Measurements from ENCODE around the gene SMIM41.

SMIM41 gene

GRCh38 chr12:52079576-52080402, at the start of gene SMIM41:
SMIM41 (plus strand) TSS chr12:52079704; CDS start chr12:52079780, 76 bp downstream.
- no peak for DNase-seq (ENCODE audit: low read depth)

GRCh38 chr12:52032446-52032803, 47.1 kb upstream of the SMIM41 start:
- DNase-seq (ENCODE audit: low read depth), result no peak

DNA sequence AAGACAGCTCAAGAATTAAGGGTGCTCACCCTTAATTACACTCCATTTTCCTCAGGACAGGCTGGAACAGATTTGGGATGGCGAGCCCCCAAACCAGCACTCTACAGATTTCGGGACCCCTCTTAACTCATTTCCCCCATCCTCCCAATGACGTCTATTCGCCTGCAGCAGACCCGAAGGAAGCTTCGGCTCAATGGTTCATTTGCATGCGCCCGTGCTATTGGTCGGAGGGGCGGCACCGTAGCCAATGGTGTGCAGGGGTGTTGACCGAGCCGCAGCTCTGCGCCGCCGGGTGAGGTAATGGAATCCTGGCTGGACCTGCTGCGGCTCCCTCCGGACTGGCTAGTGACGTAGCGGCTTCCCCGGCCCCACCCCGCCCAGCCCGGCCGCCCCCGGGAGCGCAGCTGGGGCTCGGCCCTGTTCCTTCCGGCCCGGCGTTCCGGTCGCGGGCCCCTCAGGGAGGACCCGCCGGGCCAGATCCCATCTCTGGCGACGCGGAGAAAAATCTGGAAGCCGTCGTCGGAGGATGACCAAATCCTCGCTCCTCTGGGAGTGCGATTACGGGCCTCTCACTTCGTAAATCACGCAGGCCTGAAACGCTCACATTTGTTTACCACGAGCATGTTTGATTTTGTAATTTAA, 46.6 kb upstream of the SMIM41 start:
- DNase-seq (ENCODE audit: low read depth), result peak; percentile 75

DNA sequence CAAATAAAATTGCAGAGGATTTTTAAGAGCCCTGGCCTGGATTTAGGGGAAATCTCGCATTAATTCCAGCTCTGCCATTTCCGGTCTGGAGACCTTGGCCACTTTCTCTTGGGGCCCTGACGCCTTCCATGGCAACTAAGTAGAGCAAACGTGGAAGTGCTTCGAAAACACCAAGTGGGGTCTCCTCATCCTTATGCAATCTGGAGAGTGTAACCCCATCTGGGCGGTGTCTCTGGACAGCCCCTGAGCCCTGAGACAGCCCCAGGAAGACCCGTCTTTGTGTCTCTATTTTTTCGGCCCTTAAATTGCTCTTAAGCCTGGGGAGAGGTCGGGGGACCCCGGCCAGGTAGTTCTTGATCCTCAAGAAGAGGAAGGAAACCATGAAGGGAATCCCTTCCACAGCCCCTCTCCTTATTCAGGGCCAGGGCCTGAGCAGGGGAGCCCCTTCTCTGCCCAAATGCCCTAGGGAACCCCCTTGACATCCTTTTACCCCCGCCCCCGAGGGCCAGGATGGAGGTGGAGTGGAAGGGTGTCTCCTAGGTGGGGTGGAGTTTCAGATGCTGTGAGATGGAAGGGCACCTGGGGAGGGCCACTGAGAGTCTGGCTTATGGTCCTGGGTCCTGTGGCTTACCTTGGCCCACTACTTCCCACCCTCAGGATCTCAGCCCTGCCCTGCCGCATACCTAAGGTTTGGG, 45.9 kb upstream of the SMIM41 start:
- DNase-seq (ENCODE audit: low read depth), result no peak

DNA sequence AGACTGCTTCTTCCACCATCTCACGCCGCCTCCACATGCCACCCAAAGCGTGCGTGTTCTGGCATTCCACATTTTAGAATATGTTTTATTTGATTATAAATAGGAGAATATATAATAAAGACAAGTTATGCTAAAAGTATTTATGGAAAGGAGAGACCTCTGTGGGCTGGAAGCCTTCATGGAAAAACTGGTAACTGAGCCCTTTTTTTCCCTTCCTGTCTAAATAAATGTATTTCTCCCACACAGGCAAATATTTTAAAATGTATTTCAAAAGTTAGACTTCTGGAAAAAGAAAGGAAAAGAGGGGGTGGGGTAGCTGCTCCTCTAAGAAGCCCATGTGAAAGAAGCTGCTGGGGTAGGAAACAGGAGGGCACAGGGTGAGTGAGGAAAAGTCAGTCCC, 44.3 kb upstream of the SMIM41 start:
- DNase-seq (ENCODE audit: low read depth), result no peak

DNA sequence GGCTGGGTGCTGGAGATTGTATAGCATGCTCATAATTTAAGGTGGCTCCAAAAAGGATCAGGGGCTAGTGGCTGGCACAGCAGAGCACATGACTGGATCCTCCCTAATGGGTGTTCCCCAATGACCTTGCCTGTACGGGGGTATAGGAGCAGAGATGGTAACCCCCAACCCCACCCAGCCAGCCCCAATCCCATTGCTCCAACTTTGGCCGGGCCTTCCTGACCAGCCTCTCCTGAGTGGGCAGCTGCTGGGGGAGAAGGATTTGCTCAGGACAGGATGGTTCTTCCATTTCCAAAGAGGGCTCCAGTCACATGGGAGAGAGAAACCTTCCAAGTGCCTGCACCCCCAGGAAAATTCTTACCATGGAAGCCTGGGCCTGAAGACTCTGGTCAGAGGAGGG, 43.6 kb upstream of the SMIM41 start:
- DNase-seq (ENCODE audit: low read depth), result no peak

GRCh38 chr12:52036587-52037171, 42.8 kb upstream of the SMIM41 start:
- no peak for DNase-seq (ENCODE audit: low read depth)

DNA sequence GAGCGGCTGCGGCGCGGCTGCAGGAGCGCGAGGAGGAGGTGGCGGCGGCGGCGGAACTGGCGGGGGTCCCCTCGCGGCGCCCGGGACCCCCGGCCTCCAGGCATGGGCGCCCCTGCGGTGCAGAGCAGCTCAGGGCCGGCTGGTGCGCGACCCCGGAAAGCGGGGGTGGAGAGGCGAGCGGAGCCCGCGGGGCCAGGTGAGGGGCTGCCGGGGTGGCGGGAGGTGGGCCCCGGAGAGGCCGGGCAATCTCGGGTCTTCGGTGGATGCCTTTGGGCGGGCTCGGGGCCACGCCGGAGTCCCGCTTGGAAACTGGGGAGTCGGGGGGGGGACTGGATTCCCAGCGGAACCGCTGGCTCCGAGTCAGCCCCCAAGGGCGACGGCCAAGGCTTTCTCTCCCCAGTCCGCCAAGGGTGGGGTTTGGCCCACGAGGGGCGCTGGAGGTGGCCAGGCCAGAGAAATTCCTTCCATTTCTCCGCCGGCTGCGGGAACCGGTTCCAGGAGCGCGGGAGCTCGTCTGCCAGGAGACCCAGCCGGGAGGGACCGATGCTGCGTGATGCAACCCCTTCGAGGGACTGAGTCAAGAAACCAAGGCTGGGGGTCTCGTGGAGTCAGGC, 42.1 kb upstream of the SMIM41 start:
- DNase-seq (ENCODE audit: low read depth), result no peak

- DNase-seq (ENCODE audit: low read depth), result no peak
Observed at GRCh38 chr12:52038447-52038846, 41.1 kb upstream of the SMIM41 start.

DNA sequence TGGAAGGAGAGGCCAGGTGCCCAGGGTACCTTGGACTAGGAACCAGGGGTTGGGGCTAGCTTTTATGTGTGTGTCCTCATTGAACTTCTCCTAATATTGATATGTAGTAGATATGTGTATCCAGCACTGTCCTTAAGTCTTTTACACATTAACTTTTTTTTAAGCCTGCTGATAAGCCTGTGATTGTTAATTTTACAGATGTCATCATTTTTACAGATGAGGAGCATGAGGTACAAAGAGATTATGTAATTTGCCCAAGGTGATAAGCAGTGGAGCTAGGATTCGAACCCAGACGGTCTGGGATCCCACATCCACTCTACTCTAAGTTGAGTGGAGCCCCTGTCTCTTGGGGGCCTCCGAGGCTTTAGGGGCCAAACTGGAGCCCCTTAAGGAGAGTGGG, 38.5 kb upstream of the SMIM41 start:
- DNase-seq (ENCODE audit: low read depth), result no peak

DNA sequence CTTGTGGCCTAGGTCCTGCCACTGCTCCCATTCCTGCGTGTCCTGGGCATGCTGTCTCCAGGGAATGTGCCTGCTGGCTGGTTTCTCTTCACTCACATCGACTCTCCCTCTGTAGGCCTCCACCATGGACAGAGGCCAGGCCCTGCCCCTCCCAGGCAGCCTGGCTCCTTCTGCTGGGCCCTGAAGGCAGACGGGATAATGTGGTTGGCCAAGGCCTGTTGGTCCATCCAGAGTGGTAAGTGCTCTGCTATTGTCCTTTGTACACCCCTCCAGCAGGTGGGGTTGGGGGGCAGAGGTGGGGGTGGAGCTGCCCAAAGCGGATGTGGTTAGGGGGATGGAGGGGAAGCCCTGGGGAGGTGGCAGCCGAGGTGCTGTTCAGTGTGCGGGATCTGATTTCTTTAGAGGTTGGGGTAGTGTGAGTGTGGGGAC, 37.8 kb upstream of the SMIM41 start:
- DNase-seq (ENCODE audit: low read depth), result no peak

DNA sequence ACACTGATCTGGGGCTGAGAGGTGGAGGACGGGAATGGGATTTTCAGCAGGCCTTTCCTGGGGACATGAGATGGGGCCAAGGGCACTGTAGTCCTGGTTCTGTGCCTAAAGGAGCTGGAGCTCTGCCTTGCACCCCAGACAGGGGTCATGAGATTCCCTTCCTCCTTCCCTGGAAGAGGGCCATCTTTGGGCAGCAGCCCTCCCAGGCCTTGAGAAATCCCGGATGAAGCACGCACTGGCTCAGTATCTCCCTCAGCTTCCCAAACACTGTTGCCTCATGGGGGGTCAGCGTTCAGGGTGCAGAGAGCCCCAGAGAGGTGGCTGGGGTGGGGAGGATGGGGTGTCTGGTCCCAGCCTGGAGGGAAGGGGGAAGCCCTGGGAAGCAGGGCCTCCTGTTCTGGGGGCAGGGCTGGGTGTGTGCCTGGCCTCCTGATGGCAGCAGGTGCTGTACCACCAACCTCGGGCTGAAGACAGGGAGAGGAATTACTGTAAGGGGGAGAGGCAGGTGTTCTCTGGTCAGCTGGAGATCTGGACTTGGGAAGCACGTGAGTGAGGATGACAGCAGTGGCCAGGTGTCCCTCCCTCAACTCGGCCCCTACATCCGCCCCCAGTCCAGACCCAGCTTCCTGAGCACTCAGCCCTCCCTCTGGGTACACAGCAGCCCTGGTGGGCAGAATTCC, 36.7 kb upstream of the SMIM41 start:
- no peak for DNase-seq (ENCODE audit: low read depth)

DNA sequence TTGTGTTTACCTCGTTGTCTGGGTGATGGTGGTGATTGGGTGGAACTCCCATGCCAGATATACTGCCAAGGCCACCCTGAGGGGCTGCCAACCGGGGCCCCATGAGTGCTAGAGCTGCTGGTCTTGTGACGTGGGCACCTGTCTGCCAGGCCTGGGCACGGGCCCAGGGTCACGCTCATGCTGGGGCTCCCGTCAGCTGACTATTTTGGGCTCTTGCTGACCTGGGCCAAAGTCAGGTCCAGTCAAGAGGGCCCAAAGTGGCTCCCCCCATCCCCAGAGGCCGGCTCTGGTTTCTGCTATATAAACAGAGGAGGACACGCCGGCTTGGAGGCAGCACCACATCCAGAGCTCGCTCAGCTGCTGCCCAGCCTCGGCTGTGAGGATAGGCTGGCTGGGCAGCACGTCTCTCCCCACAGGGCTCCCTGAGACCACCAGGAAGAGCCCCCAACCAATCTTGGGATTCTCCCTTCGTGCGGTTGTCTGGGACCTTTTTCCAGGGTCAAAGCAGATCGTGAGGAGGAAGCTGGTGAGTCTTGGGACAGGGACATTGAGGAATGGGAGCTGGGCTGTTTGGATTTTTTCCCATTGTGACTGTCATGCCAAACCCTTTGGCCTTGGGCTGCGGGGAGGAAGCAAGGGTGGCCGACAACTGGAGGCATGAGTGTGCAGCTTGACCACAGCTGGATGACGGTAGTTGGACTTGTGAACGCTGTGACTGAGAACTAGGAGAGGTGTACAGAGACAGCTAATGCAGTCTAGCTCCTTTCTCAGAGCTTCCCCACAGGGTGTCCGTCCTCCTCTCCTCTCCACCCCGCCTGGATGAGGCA, 35.9 kb upstream of the SMIM41 start:
- DNase-seq (ENCODE audit: low read depth), result no peak

- peak; percentile 88 for DNase-seq (ENCODE audit: low read depth)
Observed at GRCh38 chr12:52044292-52044983, 35.1 kb upstream of the SMIM41 start.

- no peak for DNase-seq (ENCODE audit: low read depth)
Observed at GRCh38 chr12:52045794-52046199, 33.7 kb upstream of the SMIM41 start.

DNA sequence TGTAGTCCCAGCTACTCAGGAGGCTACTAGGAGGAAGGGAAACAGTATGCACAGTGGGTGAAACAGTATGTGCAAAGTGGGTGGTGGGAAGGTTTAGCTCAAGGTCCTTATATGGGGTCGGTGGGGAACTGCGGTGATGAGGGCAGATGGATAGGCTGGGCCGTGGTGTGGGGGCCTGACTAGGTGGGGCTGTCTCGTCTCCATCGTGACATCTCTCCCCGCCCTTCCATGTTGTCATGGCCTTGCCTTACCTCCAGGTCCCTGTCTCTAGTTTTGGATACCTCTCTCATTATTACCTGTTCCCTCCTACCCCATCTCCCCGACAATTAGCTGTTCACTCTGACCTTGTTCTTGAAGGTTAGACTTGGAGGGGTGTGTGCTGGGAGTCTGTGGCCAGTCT, 32.6 kb upstream of the SMIM41 start:
- no peak for DNase-seq (ENCODE audit: low read depth)

DNA sequence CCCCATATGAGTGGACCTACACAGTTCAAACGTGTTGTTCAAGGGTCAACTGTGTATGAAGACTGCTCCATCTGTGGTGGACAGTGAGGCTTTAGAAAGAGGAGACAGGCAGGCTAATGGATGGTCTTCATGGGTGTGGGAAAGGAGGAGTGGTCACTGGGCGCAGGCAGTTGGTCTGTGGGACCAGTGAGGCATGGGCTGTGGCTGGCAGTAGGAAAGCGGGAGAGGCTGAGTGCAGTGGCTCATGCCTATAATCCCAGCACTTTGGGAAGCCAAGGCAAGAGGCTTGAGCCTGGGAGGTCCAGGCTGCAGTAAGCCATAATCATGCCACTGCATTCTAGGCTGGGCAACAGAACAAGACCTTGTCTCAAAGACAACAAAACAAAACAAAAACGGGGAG, 30.2 kb upstream of the SMIM41 start:
- no peak for DNase-seq (ENCODE audit: low read depth)

DNA sequence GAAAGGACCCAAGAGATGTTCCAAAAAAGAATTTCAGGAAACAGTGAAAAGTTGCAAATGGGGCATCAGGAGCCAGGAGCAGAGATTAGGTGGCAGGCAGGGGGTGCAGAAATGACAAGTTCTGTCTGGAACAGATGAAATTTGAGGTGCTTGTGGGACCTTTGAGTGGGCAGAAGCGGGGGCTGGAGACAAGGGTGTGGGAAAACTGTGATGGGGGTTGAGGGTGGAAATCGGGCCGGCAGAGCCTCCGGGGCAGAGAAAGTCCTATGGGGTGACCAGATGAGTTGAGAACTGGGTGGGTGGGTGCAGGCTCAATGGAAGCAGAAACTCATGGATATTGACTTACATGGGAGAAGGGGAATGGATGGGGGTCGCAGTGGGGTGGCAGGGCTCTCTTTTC, 29.8 kb upstream of the SMIM41 start:
- no peak for DNase-seq (ENCODE audit: low read depth)

- no peak for DNase-seq (ENCODE audit: low read depth)
Observed at GRCh38 chr12:52050116-52050757, 29.3 kb upstream of the SMIM41 start.
